Right atrium auricular region (tissue), 2 donors: Measurements from ENCODE around the gene PDCD2L. TPM values are rescaled to one million over a fixed set of nuclear protein-coding genes. Genes with fewer than 3 reads are reported as not detected.
"Not testable (repeated sequence)": the region's sequence is repeated elsewhere in the genome, so short reads cannot be mapped to it uniquely, and the experiment has no call there.

ENCODE experiments used
- DNase-seq: peaks from one replicate; pipeline ENCODE4 v3.0.0-alpha.2; 2019; ENCODE audit warnings: low spot score
- H3K27ac ChIP-seq, 2 donors: fragments of 200-600 bp; sonication (generic); 1 replicate in 1 of 2; 2 replicates in 1 of 2; pipeline ENCODE4 v1.5.1; 2016 to 2019
- H3K27me3 ChIP-seq, 2 donors: fragments of 200-600 bp; sonication (generic); one replicate each; pipeline versions ENCODE4 v1.5.1 to v1.6.0; 2017 to 2019
- H3K36me3 ChIP-seq: fragments of 200-600 bp; sonication (generic); one replicate; pipeline ENCODE4 v1.5.1; 2016
- H3K4me1 ChIP-seq, 2 donors: fragments of 200-600 bp; sonication (generic); one replicate each; pipeline versions ENCODE4 v1.5.1 to v1.6.0; 2017 to 2019
- H3K4me3 ChIP-seq, 2 donors: fragments of 200-600 bp; sonication (generic); 1 replicate in 1 of 2; 2 replicates in 1 of 2; pipeline ENCODE4 v1.5.1; 2017 to 2019; ENCODE audit warnings: mild to moderate bottlenecking in 1 of 2, moderate library complexity in 1 of 2
- H3K9me3 ChIP-seq, 2 donors: fragments of 200-600 bp; sonication (generic); one replicate each; pipeline ENCODE4 v1.5.1; 2019
- CTCF ChIP-seq, 2 donors: fragments of 200-600 bp; sonication (generic); IDR thresholded peaks; one replicate each; pipeline ENCODE4 v1.5.1; 2019; ENCODE audit warnings: antibody characterized with exemption in 2 of 2
- total RNA-seq, 2 donors: library from RNA; depleted of rRNA; stranded (reverse); fragments of >200 nt; gene quantifications; one replicate each; pipeline ENCODE4 v1.1.0, GENCODE V29; 2016

PDCD2L gene
- total RNA-seq, 2 donors from 2014 or later: 9.5 to 14.0 TPM

GRCh38 chr19:34391813-34392212, 12.4 kb upstream of the PDCD2L start:
- H3K36me3 ChIP-seq: peaks cover 87% of the 10 kb centered on the region
- no peak for DNase-seq
- no peak overlapping the region for H3K27ac ChIP-seq
- H3K27me3 ChIP-seq: no peaks in the 10 kb centered on the region
- no peak overlapping the region for H3K4me3 ChIP-seq
- no peaks in the 10 kb centered on the region for H3K9me3 ChIP-seq
- H3K4me1 ChIP-seq: no peaks in the 10 kb centered on the region
- TF ChIP-seq CTCF (IDR thresholded peaks at IDR 0.05): no peak

- no peaks in the 10 kb centered on the region for H3K27me3 ChIP-seq
- H3K4me3 ChIP-seq: no peak overlapping the region
- no peaks in the 10 kb centered on the region for H3K4me1 ChIP-seq
- peaks cover 83% of the 10 kb centered on the region for H3K36me3 ChIP-seq
- H3K9me3 ChIP-seq: no peaks in the 10 kb centered on the region
- DNase-seq: no peak
- no peak overlapping the region for H3K27ac ChIP-seq
- no peak for TF ChIP-seq CTCF (IDR thresholded peaks at IDR 0.05)
Observed at GRCh38 chr19:34393031-34393430, 11.2 kb upstream of the PDCD2L start.

- no peak for DNase-seq
- Histone ChIP-seq H3K36me3 (peaks cover 83% of the 10 kb centered on the region), H3K4me1 (no peaks in the 10 kb centered on the region), H3K4me3 (no peak overlapping the region), H3K27ac (no peak overlapping the region), H3K27me3 (no peaks in the 10 kb centered on the region), H3K9me3 (no peaks in the 10 kb centered on the region)
- no peak for TF ChIP-seq CTCF (IDR thresholded peaks at IDR 0.05)
Observed at GRCh38 chr19:34393629-34394028, 10.6 kb upstream of the PDCD2L start.

DNA sequence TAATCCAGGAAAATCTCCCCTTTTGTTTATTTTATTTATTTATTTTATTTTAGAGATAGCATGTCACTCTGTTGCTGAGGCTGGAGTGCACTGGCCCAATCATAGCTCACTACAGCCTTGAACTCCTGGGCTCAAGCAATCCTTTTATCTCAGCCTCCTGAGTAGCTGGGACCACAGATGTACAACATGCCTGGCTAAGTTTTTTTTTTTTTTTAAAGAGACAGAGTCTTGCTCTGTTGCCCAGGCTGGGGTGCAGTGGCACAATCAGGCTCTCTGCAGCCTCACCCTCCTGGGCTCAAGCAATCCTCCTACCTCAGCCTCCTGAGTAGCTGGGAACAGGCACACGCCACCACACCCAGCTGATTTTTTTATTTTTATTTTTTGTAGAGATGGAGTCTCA, 6.3 kb upstream of the PDCD2L start:
- no peak overlapping the region for H3K27ac ChIP-seq
- no peak overlapping the region for H3K4me3 ChIP-seq
- DNase-seq: no peak
- no peaks in the 10 kb centered on the region for H3K4me1 ChIP-seq
- H3K36me3 ChIP-seq: peaks cover 67% of the 10 kb centered on the region
- H3K27me3 ChIP-seq: no peaks in the 10 kb centered on the region
- TF ChIP-seq CTCF (IDR thresholded peaks at IDR 0.05): no peak
- H3K9me3 ChIP-seq: no peaks in the 10 kb centered on the region

DNA sequence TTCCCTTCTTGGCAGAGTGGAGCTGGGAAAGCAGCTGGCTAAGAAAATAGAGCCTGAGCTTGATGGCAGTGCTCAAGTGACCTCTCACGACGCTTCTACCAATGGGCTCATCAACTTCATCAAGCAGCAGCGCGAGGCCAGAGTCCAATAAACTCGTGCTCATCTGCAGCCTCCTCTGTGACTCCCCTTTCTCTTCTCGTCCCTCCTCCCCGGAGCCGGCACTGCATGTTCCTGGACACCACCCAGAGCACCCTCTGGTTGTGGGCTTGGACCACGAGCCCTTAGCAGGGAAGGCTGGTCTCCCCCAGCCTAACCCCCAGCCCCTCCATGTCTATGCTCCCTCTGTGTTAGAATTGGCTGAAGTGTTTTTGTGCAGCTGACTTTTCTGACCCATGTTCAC, 4.3 kb upstream of the PDCD2L start:
- no peaks in the 10 kb centered on the region for H3K9me3 ChIP-seq
- no peak overlapping the region for H3K27ac ChIP-seq
- no peak for TF ChIP-seq CTCF (IDR thresholded peaks at IDR 0.05)
- peaks cover 0 to 3% of the 10 kb centered on the region in 2 donors for H3K4me1 ChIP-seq
- H3K27me3 ChIP-seq: no peaks in the 10 kb centered on the region
- no peak overlapping the region for H3K4me3 ChIP-seq
- DNase-seq: no peak
- peaks cover 52% of the 10 kb centered on the region for H3K36me3 ChIP-seq

DNA sequence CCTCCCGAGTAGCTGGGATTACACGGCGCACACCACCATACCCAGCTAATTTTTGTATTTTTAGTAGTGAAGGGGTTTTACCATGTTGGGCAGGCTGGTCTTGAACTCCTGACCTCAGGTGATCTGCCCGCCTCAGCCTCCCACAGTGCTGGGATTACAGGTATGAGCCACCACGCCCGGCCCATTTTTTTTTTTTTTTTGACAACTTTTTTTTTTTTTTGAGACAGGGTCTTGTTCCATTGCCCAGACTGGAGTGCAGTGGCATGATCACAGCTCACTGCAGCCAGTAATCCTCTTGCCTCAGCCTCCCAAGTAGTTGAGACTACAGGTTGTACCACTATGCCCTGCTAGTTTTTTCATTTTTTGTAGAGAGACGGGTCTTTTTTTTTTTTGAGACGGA, 3.4 kb upstream of the PDCD2L start:
- not testable (repeated sequence) for H3K4me3 ChIP-seq, H3K27ac ChIP-seq, H3K9me3 ChIP-seq, H3K27me3 ChIP-seq, H3K4me1 ChIP-seq, DNase-seq
- peaks cover 48% of the 10 kb centered on the region for H3K36me3 ChIP-seq
